Calu3 (cell line): ENCODE results near the gene GPR18. TPM values are rescaled to one million over a fixed set of nuclear protein-coding genes. Genes with fewer than 3 reads are reported as not detected.

Experiments
- BruUV-seq: library from RNA; stranded (reverse); fragments of 400-500 nt; replicated peaks from 2 replicates; lab custom pipeline; 2021; lab: Mats Ljungman, UMichigan
- CTCF ChIA-PET: fragments of 300-600 bp; sonication (Branson Sonifier 250); formaldehyde crosslinking; loops from one replicate; lab custom pipeline; 2022; ENCODE audit warnings: antibody characterized with exemption; lab: Charles Lee
- DNase-seq: peaks from one replicate; pipeline ENCODE4 v3.0.0; 2022
- H3K27ac Mint-ChIP-seq: one replicate; pipeline ENCODE4 v1.8.0; 2022; ENCODE audit warnings: mixed read lengths; ENCODE audit not compliant: unreplicated experiment
- H3K27me3 Mint-ChIP-seq: one replicate; pipeline ENCODE4 v1.8.0; 2022; ENCODE audit warnings: mixed read lengths; ENCODE audit not compliant: unreplicated experiment
- H3K36me3 Mint-ChIP-seq: one replicate; pipeline ENCODE4 v1.8.0; 2022; ENCODE audit warnings: mild to moderate bottlenecking, moderate library complexity, mixed read lengths; ENCODE audit not compliant: insufficient read depth, unreplicated experiment
- H3K4me1 Mint-ChIP-seq: one replicate; pipeline ENCODE4 v1.8.0; 2022; ENCODE audit warnings: mild to moderate bottlenecking, low read depth, mixed read lengths; ENCODE audit not compliant: unreplicated experiment
- H3K4me3 Mint-ChIP-seq: one replicate; pipeline ENCODE4 v1.8.0; 2022; ENCODE audit warnings: mild to moderate bottlenecking, low read depth, moderate library complexity, mixed read lengths; ENCODE audit not compliant: unreplicated experiment
- H3K9me3 Mint-ChIP-seq: one replicate; pipeline ENCODE4 v1.8.0; 2022; ENCODE audit warnings: low read depth, mixed read lengths; ENCODE audit not compliant: unreplicated experiment
- intact Hi-C: fragments of 100-400 bp; cut with micrococcal nuclease; formaldehyde crosslinking; loops from one replicate; pipeline ENCODE4 v1.10.0; 2022; ENCODE audit not compliant: unreplicated experiment
- total RNA-seq: library from RNA; stranded (reverse); gene quantifications from 2 replicates; pipeline ENCODE4 v1.2.3, GENCODE V29; 2022
- TF ChIP-seq, protein P1 (sequence below): fragments of 200-600 bp; IDR thresholded peaks from one replicate; pipeline ENCODE4 v1.8.0; 2022; ENCODE audit warnings: antibody characterized with exemption; ENCODE audit not compliant: unreplicated experiment

Gene GPR18
- total RNA-seq, 1 experiment from 2014 or later = not detected

DNA sequence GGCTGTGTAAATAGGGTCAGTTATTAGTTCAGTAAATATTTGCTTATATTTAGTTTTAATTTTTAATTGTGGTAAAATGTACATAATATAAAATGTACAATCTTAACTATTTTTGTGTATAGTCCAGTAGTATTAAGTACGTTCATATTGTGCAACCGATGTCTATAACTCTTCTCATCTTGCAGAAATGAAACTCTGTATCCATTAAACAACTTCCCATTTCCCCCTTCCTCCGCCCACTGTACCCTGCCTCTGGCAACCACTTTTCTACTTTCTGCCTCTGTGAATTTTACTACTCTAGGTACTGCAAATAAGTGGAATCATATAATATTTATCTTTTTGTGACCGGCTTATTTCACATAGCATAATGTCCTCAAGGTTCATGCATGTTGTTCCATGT, 33.1 kb downstream of the GPR18 start:
- no peak overlapping the region for H3K4me3 Mint-ChIP-seq
- H3K4me1 Mint-ChIP-seq = peaks cover 17% of the 10 kb centered on the region
- TF ChIP-seq, protein P1, sequence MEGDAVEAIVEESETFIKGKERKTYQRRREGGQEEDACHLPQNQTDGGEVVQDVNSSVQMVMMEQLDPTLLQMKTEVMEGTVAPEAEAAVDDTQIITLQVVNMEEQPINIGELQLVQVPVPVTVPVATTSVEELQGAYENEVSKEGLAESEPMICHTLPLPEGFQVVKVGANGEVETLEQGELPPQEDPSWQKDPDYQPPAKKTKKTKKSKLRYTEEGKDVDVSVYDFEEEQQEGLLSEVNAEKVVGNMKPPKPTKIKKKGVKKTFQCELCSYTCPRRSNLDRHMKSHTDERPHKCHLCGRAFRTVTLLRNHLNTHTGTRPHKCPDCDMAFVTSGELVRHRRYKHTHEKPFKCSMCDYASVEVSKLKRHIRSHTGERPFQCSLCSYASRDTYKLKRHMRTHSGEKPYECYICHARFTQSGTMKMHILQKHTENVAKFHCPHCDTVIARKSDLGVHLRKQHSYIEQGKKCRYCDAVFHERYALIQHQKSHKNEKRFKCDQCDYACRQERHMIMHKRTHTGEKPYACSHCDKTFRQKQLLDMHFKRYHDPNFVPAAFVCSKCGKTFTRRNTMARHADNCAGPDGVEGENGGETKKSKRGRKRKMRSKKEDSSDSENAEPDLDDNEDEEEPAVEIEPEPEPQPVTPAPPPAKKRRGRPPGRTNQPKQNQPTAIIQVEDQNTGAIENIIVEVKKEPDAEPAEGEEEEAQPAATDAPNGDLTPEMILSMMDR = no peak
- no peak overlapping the region for H3K27ac Mint-ChIP-seq
- no peaks in the 10 kb centered on the region for H3K36me3 Mint-ChIP-seq
- DNase-seq = no peak
- no peaks in the 10 kb centered on the region for H3K9me3 Mint-ChIP-seq
- BruUV-seq = no TSS peak
- intact Hi-C loops = no loop called here
- no peaks in the 10 kb centered on the region for H3K27me3 Mint-ChIP-seq
- CTCF ChIA-PET = no interaction called here

DNA sequence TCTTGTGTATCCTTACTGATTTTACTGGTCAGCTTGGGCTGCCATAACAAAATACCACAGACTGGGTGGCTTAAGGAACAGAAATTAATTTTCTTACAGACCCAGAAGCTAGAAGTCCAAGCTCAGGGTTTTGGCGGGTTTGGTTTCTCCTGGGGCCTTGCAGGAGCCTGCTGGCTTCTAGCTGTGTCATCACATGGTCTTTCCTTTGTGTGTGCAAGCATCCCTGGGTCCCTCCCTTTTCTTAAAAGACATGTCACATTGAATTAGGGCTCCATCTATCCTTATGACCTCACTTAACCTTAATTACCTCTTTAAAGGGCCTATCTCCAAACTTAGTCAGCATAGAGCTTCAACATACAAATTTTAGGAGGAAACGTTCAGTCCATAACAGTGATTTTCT, 34.2 kb downstream of the GPR18 start:
- H3K4me1 Mint-ChIP-seq = peaks cover 13% of the 10 kb centered on the region
- BruUV-seq = no TSS peak
- CTCF ChIA-PET = no interaction called here
- H3K27ac Mint-ChIP-seq = no peak overlapping the region
- intact Hi-C loops = no loop called here
- H3K4me3 Mint-ChIP-seq = no peak overlapping the region
- no peaks in the 10 kb centered on the region for H3K36me3 Mint-ChIP-seq
- no peak for DNase-seq
- H3K9me3 Mint-ChIP-seq = no peaks in the 10 kb centered on the region
- H3K27me3 Mint-ChIP-seq = no peaks in the 10 kb centered on the region
- TF ChIP-seq, protein P1 = no peak

DNA sequence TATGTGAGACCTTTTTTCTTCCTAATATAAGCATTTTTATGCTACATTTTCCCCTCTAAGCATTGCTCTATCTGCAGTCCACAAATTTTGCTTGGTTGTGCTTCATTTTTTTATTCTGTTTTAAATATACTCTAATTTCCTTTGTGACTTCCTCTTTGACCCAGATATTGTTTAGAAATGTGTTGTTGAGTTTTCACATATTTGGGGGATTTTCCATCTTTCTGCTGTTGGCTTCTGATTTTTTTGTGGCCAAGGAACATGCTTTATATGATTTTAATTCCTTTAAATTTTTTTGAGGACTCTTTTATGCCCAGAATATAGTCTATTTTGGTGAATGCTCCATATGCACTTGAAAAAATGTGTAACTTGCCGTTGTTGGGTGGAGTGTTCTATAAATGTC, 34.6 kb downstream of the GPR18 start:
- peaks cover 9% of the 10 kb centered on the region for H3K4me1 Mint-ChIP-seq
- intact Hi-C loops = no loop called here
- H3K4me3 Mint-ChIP-seq = no peak overlapping the region
- no peak for DNase-seq
- no peaks in the 10 kb centered on the region for H3K36me3 Mint-ChIP-seq
- H3K9me3 Mint-ChIP-seq = no peaks in the 10 kb centered on the region
- no TSS peak for BruUV-seq
- no peak overlapping the region for H3K27ac Mint-ChIP-seq
- H3K27me3 Mint-ChIP-seq = no peaks in the 10 kb centered on the region
- TF ChIP-seq, protein P1 = no peak
- CTCF ChIA-PET = no interaction called here

DNA sequence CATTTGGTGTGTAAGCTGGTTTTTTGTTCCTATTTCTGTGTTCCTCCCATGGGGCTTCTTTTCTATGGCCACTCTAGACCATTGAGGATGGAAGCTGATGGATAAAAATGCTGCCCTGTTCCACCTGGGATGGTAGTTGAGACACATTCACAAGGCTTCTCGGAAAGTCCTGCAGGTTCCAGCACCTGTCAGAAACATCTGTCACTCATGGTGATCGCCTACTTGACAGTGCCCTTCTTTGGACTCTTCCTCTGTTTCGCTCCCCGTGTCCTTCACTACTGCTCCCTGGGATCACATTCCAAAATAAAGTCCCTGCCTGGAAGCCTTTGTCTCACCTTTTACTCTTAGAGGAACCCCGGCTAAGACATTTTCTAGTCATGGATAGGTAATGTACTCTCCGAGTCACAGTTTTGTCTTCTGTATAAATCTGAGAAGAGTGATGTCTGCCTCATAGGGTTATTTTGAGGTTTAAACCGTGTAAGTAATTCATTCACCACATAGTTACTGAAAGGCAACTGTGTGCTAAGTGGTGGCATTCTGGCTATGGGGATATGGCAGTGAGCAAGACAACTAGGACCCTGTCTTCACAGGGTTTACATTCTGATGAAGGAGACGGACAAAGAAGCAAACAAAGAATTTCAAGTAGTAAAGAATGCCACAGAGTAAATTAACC, 36.5 kb downstream of the GPR18 start:
- H3K4me1 Mint-ChIP-seq = no peaks in the 10 kb centered on the region
- TF ChIP-seq, protein P1 = no peak
- H3K27me3 Mint-ChIP-seq = no peaks in the 10 kb centered on the region
- DNase-seq = no peak
- CTCF ChIA-PET = no interaction called here
- no TSS peak for BruUV-seq
- intact Hi-C loops = no loop called here
- H3K27ac Mint-ChIP-seq = no peak overlapping the region
- no peaks in the 10 kb centered on the region for H3K36me3 Mint-ChIP-seq
- no peaks in the 10 kb centered on the region for H3K9me3 Mint-ChIP-seq
- H3K4me3 Mint-ChIP-seq = no peak overlapping the region
